ENCODE measurements around the gene RDM1. TPM values are rescaled to one million over a fixed set of nuclear protein-coding genes. Genes with fewer than 3 reads are reported as not detected.
"Not testable (repeated sequence)": the region's sequence is repeated elsewhere in the genome, so short reads cannot be mapped to it uniquely, and the experiment has no call there.

The RDM1 gene
- polyA plus RNA-seq, 1 experiment, result 0.17 TPM

DNA sequence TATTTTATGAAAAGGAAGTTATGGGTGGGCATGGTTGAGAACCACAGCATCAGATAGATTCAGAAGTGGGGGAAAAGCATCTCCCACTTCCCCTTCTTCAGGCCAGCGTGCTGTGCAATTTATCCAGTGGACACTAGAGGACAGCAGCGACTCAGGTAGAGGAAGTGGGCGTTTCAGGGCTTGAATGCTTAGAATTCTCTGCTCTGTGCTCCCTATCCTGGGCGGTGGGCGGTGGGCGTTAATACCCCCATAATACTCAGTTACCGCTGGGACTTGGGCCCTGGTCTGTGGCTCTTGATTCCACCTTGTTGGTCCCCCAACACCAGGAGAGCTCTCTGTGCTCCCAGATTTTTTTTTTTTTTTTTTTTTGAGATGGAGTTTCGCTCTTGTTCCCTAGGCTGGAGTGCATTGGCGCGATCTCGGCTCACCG lies 16.6 kb upstream of the RDM1 start:
- DNase-seq (ENCODE audit: low read depth), result no peak
- TF ChIP-seq, protein P1, sequence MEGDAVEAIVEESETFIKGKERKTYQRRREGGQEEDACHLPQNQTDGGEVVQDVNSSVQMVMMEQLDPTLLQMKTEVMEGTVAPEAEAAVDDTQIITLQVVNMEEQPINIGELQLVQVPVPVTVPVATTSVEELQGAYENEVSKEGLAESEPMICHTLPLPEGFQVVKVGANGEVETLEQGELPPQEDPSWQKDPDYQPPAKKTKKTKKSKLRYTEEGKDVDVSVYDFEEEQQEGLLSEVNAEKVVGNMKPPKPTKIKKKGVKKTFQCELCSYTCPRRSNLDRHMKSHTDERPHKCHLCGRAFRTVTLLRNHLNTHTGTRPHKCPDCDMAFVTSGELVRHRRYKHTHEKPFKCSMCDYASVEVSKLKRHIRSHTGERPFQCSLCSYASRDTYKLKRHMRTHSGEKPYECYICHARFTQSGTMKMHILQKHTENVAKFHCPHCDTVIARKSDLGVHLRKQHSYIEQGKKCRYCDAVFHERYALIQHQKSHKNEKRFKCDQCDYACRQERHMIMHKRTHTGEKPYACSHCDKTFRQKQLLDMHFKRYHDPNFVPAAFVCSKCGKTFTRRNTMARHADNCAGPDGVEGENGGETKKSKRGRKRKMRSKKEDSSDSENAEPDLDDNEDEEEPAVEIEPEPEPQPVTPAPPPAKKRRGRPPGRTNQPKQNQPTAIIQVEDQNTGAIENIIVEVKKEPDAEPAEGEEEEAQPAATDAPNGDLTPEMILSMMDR (IDR thresholded peaks at IDR 0.05; ENCODE audit: insufficient read depth, low read depth, low read length), result peak; percentile 87
- H3K4me3 ChIP-seq (ENCODE audit: low read depth, low read length), result no peak overlapping the region

DNA sequence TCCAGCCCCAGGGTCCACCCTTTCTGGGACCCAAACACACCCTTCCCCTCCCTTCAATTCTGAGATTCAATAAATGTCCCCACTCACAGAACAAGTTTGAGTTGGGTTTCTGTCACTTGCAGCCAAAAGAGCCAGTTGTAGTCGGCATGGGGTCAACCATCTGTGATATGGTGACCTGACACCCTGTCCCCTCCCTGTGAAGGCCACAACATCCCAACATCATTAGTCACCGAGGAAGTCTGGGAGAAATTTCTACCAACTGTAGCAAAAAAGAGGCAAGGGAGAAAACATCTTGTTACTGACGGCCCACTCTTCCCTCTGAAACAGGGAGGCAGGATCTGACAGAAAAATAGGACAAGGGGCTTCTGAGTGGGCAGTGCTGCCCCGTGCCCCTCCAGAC lies 13.6 kb upstream of the RDM1 start:
- no peak for DNase-seq (ENCODE audit: low read depth)
- Histone ChIP-seq H3K27me3 (ENCODE audit: control insufficient read depth, insufficient read depth, low read length) (no peaks in the 10 kb centered on the region), H3K4me3 (ENCODE audit: low read depth, low read length) (no peak overlapping the region), H3K36me3 (ENCODE audit: control insufficient read depth, insufficient read depth, low read length) (no peaks in the 10 kb centered on the region)
- TF ChIP-seq, protein P1 (IDR thresholded peaks at IDR 0.05; ENCODE audit: insufficient read depth, low read depth, low read length), result no peak
- ChIA-PET POLR2A (no interaction called here), CTCF (interaction anchor here (1.4 kb wide), 1 partner anchor 205 kb away, joined by 4 read pairs; no protein-coding TSS in a partner anchor)

More for the DNA sequence above, 16.6 kb upstream of the RDM1 start:
- ChIA-PET CTCF (interaction anchor here (0.6 to 2.1 kb wide), 6 partner anchors 9 to 200 kb away, joined by 3 to 14 read pairs (median 4); no protein-coding TSS in a partner anchor), POLR2A (no interaction called here)
- Histone ChIP-seq H3K36me3 (ENCODE audit: control insufficient read depth, insufficient read depth, low read length) (no peaks in the 10 kb centered on the region), H3K27me3 (ENCODE audit: control insufficient read depth, insufficient read depth, low read length) (no peaks in the 10 kb centered on the region)

DNA sequence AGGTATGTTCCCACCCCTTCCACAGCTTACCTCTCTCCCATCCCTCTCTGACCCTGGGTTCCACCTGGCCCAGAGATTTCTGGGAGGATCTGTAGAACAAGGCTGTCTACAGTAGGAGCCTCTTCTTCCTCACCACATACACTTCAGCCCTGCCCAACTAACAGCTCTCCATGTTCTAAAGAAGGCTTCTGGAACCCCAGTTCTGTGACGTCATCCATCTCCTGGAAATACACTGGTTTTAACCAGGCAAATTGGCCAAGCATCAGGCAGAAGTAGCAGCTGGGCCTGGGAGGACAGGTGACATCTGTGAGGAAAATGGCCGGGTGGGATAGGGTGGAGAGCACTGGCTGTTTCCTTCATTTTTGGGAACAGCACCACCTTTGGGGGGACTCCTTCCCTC lies 13.0 kb upstream of the RDM1 start, which contains the start of gene LYZL6:
TSS of gene LYZL6 (minus strand) at position 177 of the 400 bp plus-strand sequence. CDS start 4,357 bp downstream, outside the sequence.
- POLR2A ChIA-PET, result no interaction called here
- H3K36me3 ChIP-seq (ENCODE audit: control insufficient read depth, insufficient read depth, low read length), result no peaks in the 10 kb centered on the region
- CTCF ChIA-PET, result interaction anchor here (1.4 kb wide), 1 partner anchor 206 kb away, joined by 4 read pairs; no protein-coding TSS in a partner anchor
- H3K27me3 ChIP-seq (ENCODE audit: control insufficient read depth, insufficient read depth, low read length), result no peaks in the 10 kb centered on the region
- DNase-seq (ENCODE audit: low read depth), result no peak
- TF ChIP-seq, protein P1 (IDR thresholded peaks at IDR 0.05; ENCODE audit: insufficient read depth, low read depth, low read length), result no peak
- no peak within 1 kb of the TSS for H3K4me3 ChIP-seq (ENCODE audit: low read depth, low read length)

DNA sequence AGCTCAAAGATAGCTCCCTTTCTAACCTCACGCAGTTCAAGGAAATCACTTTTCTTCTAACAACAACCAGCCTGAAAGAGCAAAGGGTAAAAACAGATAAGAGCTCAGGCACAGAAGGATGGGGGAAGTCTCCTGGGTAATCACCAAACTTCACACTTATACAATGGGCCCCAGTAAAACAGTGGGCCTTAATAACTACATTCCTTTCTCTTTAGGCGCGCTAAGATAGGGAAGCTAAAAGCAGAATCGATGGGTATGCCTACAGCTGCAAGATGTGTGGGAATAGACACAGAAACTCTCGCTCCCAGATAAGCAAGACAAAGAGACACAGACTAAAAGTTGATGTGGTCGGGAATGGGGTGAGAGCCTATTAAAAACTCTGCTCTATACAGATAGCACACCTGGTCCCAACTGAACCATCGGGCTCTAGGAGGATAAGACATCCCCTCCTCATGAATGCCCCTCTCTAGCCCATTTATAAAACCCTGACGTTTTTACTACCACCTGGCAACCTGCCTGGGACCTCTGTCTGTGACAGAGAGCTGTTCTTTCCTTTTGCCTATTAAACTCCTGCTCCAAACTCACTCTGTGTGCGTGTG lies 12.1 kb upstream of the RDM1 start:
- CTCF ChIA-PET, result interaction anchor here (1.3 to 1.4 kb wide), 2 partner anchors 93 to 207 kb away, joined by 4 read pairs; no protein-coding TSS in a partner anchor
- H3K27me3 ChIP-seq (ENCODE audit: control insufficient read depth, insufficient read depth, low read length), result no peaks in the 10 kb centered on the region
- TF ChIP-seq, protein P1 (IDR thresholded peaks at IDR 0.05; ENCODE audit: insufficient read depth, low read depth, low read length), result no peak
- no peaks in the 10 kb centered on the region for H3K36me3 ChIP-seq (ENCODE audit: control insufficient read depth, insufficient read depth, low read length)
- H3K4me3 ChIP-seq (ENCODE audit: low read depth, low read length), result no peak overlapping the region
- POLR2A ChIA-PET, result no interaction called here
- DNase-seq (ENCODE audit: low read depth), result no peak

DNA sequence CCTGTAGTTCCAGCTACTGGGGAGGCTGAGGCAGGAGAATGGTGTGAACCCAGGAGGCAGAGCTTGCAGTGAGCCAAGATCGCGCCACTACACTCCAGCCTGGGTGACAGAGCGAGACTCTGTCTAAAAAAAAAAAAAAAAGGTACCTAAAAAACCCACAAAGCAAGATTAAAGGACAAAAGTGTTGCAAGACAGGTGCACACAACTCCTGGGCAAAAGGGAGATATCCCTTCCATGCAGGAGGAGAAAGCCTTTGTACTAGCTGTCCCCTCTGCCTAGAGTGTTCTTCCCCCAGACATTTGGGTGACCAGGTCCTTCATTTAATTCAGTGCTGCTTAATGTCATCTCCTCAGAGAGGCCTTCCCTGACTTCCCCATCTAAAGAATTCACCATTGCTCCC lies 7.9 kb upstream of the RDM1 start:
- H3K27me3 ChIP-seq (ENCODE audit: control insufficient read depth, insufficient read depth, low read length); DNase-seq (ENCODE audit: low read depth); H3K36me3 ChIP-seq (ENCODE audit: control insufficient read depth, insufficient read depth, low read length); POLR2A ChIA-PET; H3K4me3 ChIP-seq (ENCODE audit: low read depth, low read length): not testable (repeated sequence)
- CTCF ChIA-PET, result interaction anchor here (1.3 to 1.5 kb wide), 2 partner anchors 9 to 10 kb away, joined by 3 to 4 read pairs; no protein-coding TSS in a partner anchor

Data from BJ (cell line).